Small intestine (tissue), 7 donors: ENCODE data around the gene ATRN. TPM values are rescaled to one million over a fixed set of nuclear protein-coding genes. Genes with fewer than 3 reads are reported as not detected.
A peak's percentile ranks its signal among the peaks of the same experiment; 100 is the strongest.

ENCODE experiments used
- DNase-seq, 2 donors: peaks; one replicate each; pipeline versions ENCODE4 v3.0.0 to v3.0.0-alpha.2; 2013
- FAIRE-seq: peaks from 2 replicates; lab custom pipeline; 2012; peaks lifted over from hg19 to GRCh38; lab: Jason Lieb, UNC
- H3K27ac ChIP-seq, 3 donors: one replicate each; pipeline ENCODE4 v1.5.1; 2013; ENCODE audit warnings: low read length in 2 of 3, mild to moderate bottlenecking in 2 of 3, control low read depth in 1 of 3, inconsistent platforms in 1 of 3, low read depth in 1 of 3, moderate library complexity in 1 of 3
- H3K27me3 ChIP-seq, 3 donors: one replicate each; pipeline ENCODE4 v1.6.1; 2013; ENCODE audit warnings: low read length in 3 of 3, inconsistent platforms in 1 of 3; ENCODE audit not compliant: control insufficient read depth in 3 of 3, insufficient read depth in 3 of 3
- H3K36me3 ChIP-seq, 3 donors: one replicate each; pipeline ENCODE4 v1.6.1; 2013; ENCODE audit warnings: low read length in 3 of 3, inconsistent platforms in 1 of 3, low read depth in 1 of 3, mild to moderate bottlenecking in 1 of 3, moderate library complexity in 1 of 3; ENCODE audit not compliant: control insufficient read depth in 3 of 3, insufficient read depth in 2 of 3
- H3K4me1 ChIP-seq, 3 donors: one replicate each; pipeline ENCODE4 v1.6.1; 2013; ENCODE audit warnings: low read length in 2 of 3, inconsistent platforms in 1 of 3, low read depth in 1 of 3, mild to moderate bottlenecking in 1 of 3, moderate library complexity in 1 of 3; ENCODE audit not compliant: control insufficient read depth in 3 of 3, insufficient read depth in 2 of 3
- H3K4me3 ChIP-seq, 3 donors: one replicate each; pipeline ENCODE4 v1.5.1; 2013; ENCODE audit warnings: low read length in 3 of 3, control low read depth in 1 of 3, inconsistent platforms in 1 of 3, low read depth in 1 of 3, mild to moderate bottlenecking in 1 of 3, moderate library complexity in 1 of 3
- H3K9me3 ChIP-seq, 2 donors: one replicate each; pipeline ENCODE4 v1.6.1; 2013; ENCODE audit warnings: low read depth in 1 of 2, low read length in 1 of 2; ENCODE audit not compliant: control insufficient read depth in 2 of 2, insufficient read depth in 1 of 2
- WGBS, 3 donors: extraction: QIAGEN DNeasy Blood & Tissue Kit; methylation state at CpG; one replicate each; pipeline ENCODE4 v1.1.7; 2013; 5-methylcytosine and 5-hydroxymethylcytosine counted together
- polyA plus RNA-seq, 4 donors: library from polyadenylated mRNA; stranded (reverse) in 3 of 4; unstranded in 1 of 4; fragments of 200-250 nt in 3 of 4; fragments of 120-200 nt in 1 of 4; gene quantifications; one replicate each; pipeline versions ENCODE4 v1.2.1 to v1.2.3, GENCODE V29; 2013
- donor health status: healthy with polysubstance abuse.
- donor health status: control.
- donor health status: control.
- donor health status: Bipolar disorder and iron deficiency.
- donor health status: healthy.

Gene ATRN
- polyA plus RNA-seq, 4 donors = 11.4 to 126 (median 19.3) TPM

GRCh38 chr20:3630429-3630828 is 159.6 kb downstream of the ATRN start:
- H3K9me3 ChIP-seq = no peaks in the 10 kb centered on the region
- no peak overlapping the region for H3K27ac ChIP-seq
- no peaks in the 10 kb centered on the region for H3K27me3 ChIP-seq
- peaks cover 4 to 36% (median 8%) of the 10 kb centered on the region in 3 donors for H3K36me3 ChIP-seq
- no peaks in the 10 kb centered on the region for H3K4me1 ChIP-seq
- DNase-seq = no peak
- 80 to 95% (median 84%) methylated on average over 8 of the region's 8 CpGs for WGBS, 3 donors
- no peak overlapping the region for H3K4me3 ChIP-seq
- no peak for FAIRE-seq

GRCh38 chr20:3631534-3631933 is 160.7 kb downstream of the ATRN start:
- 76 to 95% (median 89%) methylated on average over 5 of the region's 5 CpGs for WGBS, 3 donors

GRCh38 chr20:3632311-3633004 is 161.6 kb downstream of the ATRN start:
- FAIRE-seq = no peak
- no peak overlapping the region for H3K4me3 ChIP-seq
- H3K4me1 ChIP-seq = no peaks in the 10 kb centered on the region
- H3K36me3 ChIP-seq = peaks cover 4 to 32% (median 7%) of the 10 kb centered on the region in 3 donors
- DNase-seq = peak in 1 of 2 donors; percentile 24
- H3K27ac ChIP-seq = no peak overlapping the region
- no peaks in the 10 kb centered on the region for H3K9me3 ChIP-seq
- WGBS, 3 donors = 74 to 80% (median 79%) methylated on average over 7 of the region's 7 CpGs
- no peaks in the 10 kb centered on the region for H3K27me3 ChIP-seq

More at GRCh38 chr20:3631534-3631933, 160.7 kb downstream of the ATRN start:
- no peak overlapping the region for H3K4me3 ChIP-seq
- DNase-seq = no peak
- H3K27me3 ChIP-seq = no peaks in the 10 kb centered on the region
- no peak overlapping the region for H3K27ac ChIP-seq
- no peak for FAIRE-seq
- peaks cover 4 to 32% (median 6%) of the 10 kb centered on the region in 3 donors for H3K36me3 ChIP-seq
- H3K9me3 ChIP-seq = no peaks in the 10 kb centered on the region
- H3K4me1 ChIP-seq = no peaks in the 10 kb centered on the region

- DNase-seq = no peak
- H3K27me3 ChIP-seq = no peaks in the 10 kb centered on the region
- no peak overlapping the region for H3K4me3 ChIP-seq
- WGBS, 3 donors = 69 to 79% (median 76%) methylated on average over 6 of the region's 6 CpGs
- no peak for FAIRE-seq
- no peaks in the 10 kb centered on the region for H3K4me1 ChIP-seq
- H3K36me3 ChIP-seq = peaks cover 2 to 26% (median 7%) of the 10 kb centered on the region in 3 donors
- H3K9me3 ChIP-seq = no peaks in the 10 kb centered on the region
- H3K27ac ChIP-seq = no peak overlapping the region
Observed at GRCh38 chr20:3633913-3634478, 163.2 kb downstream of the ATRN start.

GRCh38 chr20:3635346-3635745 is 164.5 kb downstream of the ATRN start:
- no peaks in the 10 kb centered on the region for H3K4me1 ChIP-seq
- FAIRE-seq = no peak

GRCh38 chr20:3640259-3640658 is 169.4 kb downstream of the ATRN start:
- no peaks in the 10 kb centered on the region for H3K4me1 ChIP-seq
- peaks cover 7 to 22% (median 19%) of the 10 kb centered on the region in 3 donors for H3K36me3 ChIP-seq
- 82 to 99% (median 98%) methylated on average over 3 of the region's 3 CpGs for WGBS, 3 donors
- FAIRE-seq = no peak
- no peak for DNase-seq
- no peaks in the 10 kb centered on the region for H3K27me3 ChIP-seq
- no peak overlapping the region for H3K27ac ChIP-seq
- no peak overlapping the region for H3K4me3 ChIP-seq
- H3K9me3 ChIP-seq = no peaks in the 10 kb centered on the region

More at GRCh38 chr20:3635346-3635745, 164.5 kb downstream of the ATRN start:
- Histone ChIP-seq H3K4me3 (no peak overlapping the region), H3K27ac (no peak overlapping the region), H3K27me3 (no peaks in the 10 kb centered on the region), H3K9me3 (no peaks in the 10 kb centered on the region), H3K36me3 (peaks cover 2 to 20% (median 6%) of the 10 kb centered on the region in 3 donors)
- 89 to 98% (median 97%) methylated on average over 1 of the region's 1 CpG for WGBS, 3 donors
- no peak for DNase-seq

- WGBS, 3 donors = 91 to 92% (median 91%) methylated on average over 20 of the region's 20 CpGs
- Histone ChIP-seq H3K9me3 (no peaks in the 10 kb centered on the region), H3K27ac (no peak overlapping the region), H3K36me3 (peaks cover 9 to 58% (median 31%) of the 10 kb centered on the region in 3 donors), H3K4me3 (no peak overlapping the region), H3K27me3 (no peaks in the 10 kb centered on the region), H3K4me1 (no peaks in the 10 kb centered on the region)
- FAIRE-seq (no peak), DNase-seq (no peak)
Observed at GRCh38 chr20:3645309-3646066, 174.7 kb downstream of the ATRN start.

GRCh38 chr20:3646067-3646440 is 175.2 kb downstream of the ATRN start:
- Histone ChIP-seq H3K4me3 (no peak overlapping the region), H3K9me3 (no peaks in the 10 kb centered on the region), H3K4me1 (no peaks in the 10 kb centered on the region), H3K27me3 (no peaks in the 10 kb centered on the region), H3K36me3 (peaks cover 9 to 59% (median 31%) of the 10 kb centered on the region in 3 donors), H3K27ac (no peak overlapping the region)
- DNase-seq (no peak), FAIRE-seq (no peak)
- WGBS, 3 donors = 67 to 93% (median 92%) methylated on average over 5 of the region's 5 CpGs
